ENCODE data around the gene WDR35.
"Not testable (repeated sequence)": the region's sequence is repeated elsewhere in the genome, so short reads cannot be mapped to it uniquely, and the experiment has no call there.

Gene WDR35

GRCh38 chr2:19937004-19937403 lies 52.9 kb downstream of the WDR35 start:
- Histone ChIP-seq H3K9me3 (no peaks in the 10 kb centered on the region), H3K4me1 (peaks cover 0 to 4% (median 1%) of the 10 kb centered on the region in 4 donors), H3K27me3 (no peaks in the 10 kb centered on the region), H3K36me3 (peaks cover 27 to 35% (median 33%) of the 10 kb centered on the region in 3 donors), H3K27ac (no peak overlapping the region), H3K4me3 (no peak overlapping the region)
- intact Hi-C loops (cut with DNase I; ENCODE audit: low total_unique reads) = no loop called here
- TF ChIP-seq CTCF (IDR thresholded peaks at IDR 0.05) = no peak
- DNase-seq = no peak

- intact Hi-C loops (cut with DNase I; ENCODE audit: low total_unique reads) = no loop called here
- no peak overlapping the region for H3K4me3 ChIP-seq
- H3K4me1 ChIP-seq = peaks cover 0 to 4% (median 1%) of the 10 kb centered on the region in 4 donors
- H3K27me3 ChIP-seq = no peaks in the 10 kb centered on the region
- no peaks in the 10 kb centered on the region for H3K9me3 ChIP-seq
- TF ChIP-seq CTCF (IDR thresholded peaks at IDR 0.05) = no peak
- no peak overlapping the region for H3K27ac ChIP-seq
- H3K36me3 ChIP-seq = peaks cover 29 to 35% (median 35%) of the 10 kb centered on the region in 3 donors
- no peak for DNase-seq
Observed at GRCh38 chr2:19936203-19936602, 53.7 kb downstream of the WDR35 start.

- Histone ChIP-seq H3K4me1 (peaks cover 0 to 4% (median 1%) of the 10 kb centered on the region in 4 donors), H3K27me3 (no peaks in the 10 kb centered on the region), H3K4me3 (no peak overlapping the region), H3K36me3 (peaks cover 54 to 62% (median 55%) of the 10 kb centered on the region in 3 donors), H3K9me3 (peaks cover 0 to 10% (median 1%) of the 10 kb centered on the region in 3 donors), H3K27ac (no peak overlapping the region)
- DNase-seq = no peak
- intact Hi-C loops (cut with DNase I; ENCODE audit: low total_unique reads) = no loop called here
- no peak for TF ChIP-seq CTCF (IDR thresholded peaks at IDR 0.05)
Observed at GRCh38 chr2:19933351-19933981, 56.4 kb downstream of the WDR35 start.

GRCh38 chr2:19932928-19933327 lies 57.0 kb downstream of the WDR35 start:
- no peak for DNase-seq
- Histone ChIP-seq H3K4me3 (no peak overlapping the region), H3K4me1 (peaks cover 0 to 4% (median 1%) of the 10 kb centered on the region in 4 donors), H3K9me3 (peaks cover 0 to 15% (median 7%) of the 10 kb centered on the region in 3 donors), H3K27me3 (no peaks in the 10 kb centered on the region), H3K36me3 (peaks cover 56 to 62% (median 57%) of the 10 kb centered on the region in 3 donors), H3K27ac (no peak overlapping the region)
- no peak for TF ChIP-seq CTCF (IDR thresholded peaks at IDR 0.05)
- intact Hi-C loops (cut with DNase I; ENCODE audit: low total_unique reads) = no loop called here

GRCh38 chr2:19929226-19929625 lies 60.7 kb downstream of the WDR35 start:
- Histone ChIP-seq H3K9me3 (peaks cover 0 to 26% (median 11%) of the 10 kb centered on the region in 3 donors), H3K27ac (no peak overlapping the region), H3K27me3 (no peaks in the 10 kb centered on the region), H3K4me3 (no peak overlapping the region), H3K4me1 (peaks cover 0 to 4% (median 1%) of the 10 kb centered on the region in 4 donors), H3K36me3 (peaks cover 42 to 54% (median 44%) of the 10 kb centered on the region in 3 donors)
- no peak for TF ChIP-seq CTCF (IDR thresholded peaks at IDR 0.05)
- DNase-seq = no peak
- intact Hi-C loops (cut with DNase I; ENCODE audit: low total_unique reads) = no loop called here

GRCh38 chr2:19927816-19928215 lies 62.1 kb downstream of the WDR35 start:
- H3K4me3 ChIP-seq; H3K27ac ChIP-seq; H3K4me1 ChIP-seq; H3K27me3 ChIP-seq; DNase-seq; intact Hi-C loops (cut with DNase I; ENCODE audit: low total_unique reads): not testable (repeated sequence)
- Histone ChIP-seq H3K9me3 (peaks cover 0 to 26% (median 11%) of the 10 kb centered on the region in 3 donors), H3K36me3 (peaks cover 42 to 69% (median 44%) of the 10 kb centered on the region in 3 donors)

- H3K4me3 ChIP-seq; H3K27ac ChIP-seq; intact Hi-C loops (cut with DNase I; ENCODE audit: low total_unique reads); DNase-seq; H3K4me1 ChIP-seq; H3K27me3 ChIP-seq: not testable (repeated sequence)
- peaks cover 0 to 25% (median 11%) of the 10 kb centered on the region in 3 donors for H3K9me3 ChIP-seq
- H3K36me3 ChIP-seq = peaks cover 27 to 52% (median 34%) of the 10 kb centered on the region in 3 donors
Observed at GRCh38 chr2:19924526-19924925, 65.4 kb downstream of the WDR35 start.

GRCh38 chr2:19922188-19922587 lies 67.7 kb downstream of the WDR35 start:
- intact Hi-C loops (cut with DNase I; ENCODE audit: low total_unique reads); H3K27ac ChIP-seq; H3K9me3 ChIP-seq; DNase-seq; H3K4me1 ChIP-seq; H3K27me3 ChIP-seq; H3K4me3 ChIP-seq: not testable (repeated sequence)
- H3K36me3 ChIP-seq = peaks cover 4 to 29% (median 10%) of the 10 kb centered on the region in 3 donors
